Inferior parietal cortex (tissue), 1 donor: ENCODE measurements around the gene ETV7.
"Not testable (repeated sequence)": the region's sequence is repeated elsewhere in the genome, so short reads cannot be mapped to it uniquely, and the experiment has no call there.

Source experiments
- DNase-seq: peaks from one replicate; pipeline ENCODE4 v3.0.0-alpha.2; 2016; ENCODE audit errors: extremely low spot score

Gene ETV7

DNA sequence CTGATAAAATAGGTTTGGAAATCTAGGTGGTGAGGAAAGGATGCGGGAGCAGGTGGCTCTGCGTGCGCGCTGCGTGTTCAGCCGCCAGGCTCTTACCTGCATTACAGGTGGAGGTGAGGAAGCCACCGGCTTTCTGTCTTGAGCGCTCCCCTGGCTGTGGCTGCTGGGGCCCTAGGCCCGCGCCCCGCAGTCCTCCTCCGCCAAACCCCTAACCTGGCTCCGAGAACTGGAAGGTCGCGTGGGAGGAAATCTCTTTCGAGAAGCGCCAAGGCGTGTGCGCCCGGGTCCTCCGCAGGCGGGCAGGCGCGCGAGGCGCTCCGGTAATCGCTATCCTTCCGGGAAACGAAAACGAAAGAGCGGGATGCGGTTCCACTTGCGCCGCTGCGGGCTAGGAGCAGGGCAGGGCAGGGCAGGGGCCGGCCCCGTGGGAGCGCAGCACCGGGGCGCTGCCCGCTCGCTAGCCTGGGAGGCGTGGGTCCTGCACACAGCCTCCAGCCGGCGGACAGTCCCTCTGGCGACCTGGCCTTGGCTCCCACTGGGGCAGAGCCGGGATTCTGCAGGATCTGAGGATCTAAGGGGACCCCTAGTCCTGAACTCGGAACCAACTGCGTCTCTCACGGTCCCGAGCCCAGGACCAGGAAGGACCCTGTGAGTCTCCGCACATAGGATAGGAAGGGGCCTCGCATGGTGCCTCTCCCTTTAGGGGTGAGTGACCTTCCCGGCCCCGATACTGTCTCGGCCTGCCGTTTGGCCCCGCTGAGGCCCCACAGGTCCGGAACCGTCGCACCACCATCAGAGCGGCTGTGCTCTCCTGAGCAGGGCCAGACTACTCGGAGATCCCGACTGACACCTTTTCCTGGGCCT, at the start of gene ETV7:
TSS of gene ETV7 (minus strand) at position 230 of the 864 bp plus-strand sequence. CDS start at position 102, 128 bp downstream.
- no peak for DNase-seq

DNA sequence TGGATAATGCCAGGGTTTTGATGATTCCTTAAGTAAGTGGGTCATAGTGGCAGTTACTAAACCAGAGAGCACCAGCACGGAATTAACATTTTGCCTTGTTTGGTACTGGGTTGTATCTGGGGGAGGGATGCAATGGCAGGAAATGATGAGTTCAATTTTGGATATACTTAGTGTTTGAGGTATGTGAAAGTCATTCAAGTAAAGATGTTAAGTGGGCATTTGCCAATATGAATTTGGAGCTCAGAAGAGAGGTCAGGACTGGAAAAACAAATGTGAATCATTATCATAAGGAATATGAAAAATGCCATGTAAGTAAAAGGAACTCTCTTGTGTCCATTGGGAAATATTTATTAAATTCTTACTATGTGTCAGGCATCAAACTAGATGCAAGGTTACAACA, 49.0 kb upstream of the ETV7 start:
- DNase-seq: no peak

DNA sequence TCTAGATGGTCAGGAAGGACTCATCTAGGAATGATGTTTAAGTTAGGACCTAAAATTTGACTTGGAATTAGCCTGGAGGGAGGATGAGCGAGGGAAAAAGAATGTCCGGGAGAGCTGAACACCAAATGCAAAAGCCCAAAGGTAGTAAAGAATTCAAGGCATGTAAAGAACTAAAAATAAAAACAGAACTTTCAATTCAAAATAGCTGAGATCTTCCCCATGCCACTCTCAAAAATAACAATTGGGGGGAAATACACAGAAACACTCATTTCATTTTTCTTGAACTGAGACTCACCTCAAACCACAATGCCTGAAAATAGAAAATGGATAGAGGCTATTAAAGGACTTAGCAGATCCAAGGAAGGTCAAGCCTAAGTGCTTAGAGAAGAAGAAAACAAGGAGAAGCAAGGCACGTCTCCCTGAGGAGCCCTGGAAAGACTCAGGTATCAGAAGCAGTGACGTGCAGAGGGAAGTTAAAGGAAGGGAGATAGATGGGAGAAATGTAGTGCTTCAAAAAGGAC, 44.7 kb upstream of the ETV7 start:
- DNase-seq: no peak

DNA sequence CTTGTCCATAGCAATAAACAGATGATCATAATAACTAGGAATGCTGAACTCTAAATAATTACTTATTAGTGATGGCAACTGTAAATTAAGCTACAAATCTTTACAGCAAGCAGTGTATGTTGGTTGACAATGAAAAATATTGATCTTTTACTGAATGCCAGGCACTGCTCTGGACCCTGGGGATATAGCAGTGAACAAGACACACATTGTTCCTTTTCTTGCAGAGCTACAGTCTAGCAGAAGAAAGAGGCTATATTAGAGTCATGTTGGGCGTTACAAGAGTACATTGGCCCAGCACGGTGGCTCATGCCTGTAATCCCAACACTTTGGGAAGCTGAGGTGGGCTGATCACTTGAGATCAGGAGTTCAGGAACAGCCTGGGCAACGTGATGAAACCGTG, 43.7 kb upstream of the ETV7 start:
- DNase-seq: no peak

DNA sequence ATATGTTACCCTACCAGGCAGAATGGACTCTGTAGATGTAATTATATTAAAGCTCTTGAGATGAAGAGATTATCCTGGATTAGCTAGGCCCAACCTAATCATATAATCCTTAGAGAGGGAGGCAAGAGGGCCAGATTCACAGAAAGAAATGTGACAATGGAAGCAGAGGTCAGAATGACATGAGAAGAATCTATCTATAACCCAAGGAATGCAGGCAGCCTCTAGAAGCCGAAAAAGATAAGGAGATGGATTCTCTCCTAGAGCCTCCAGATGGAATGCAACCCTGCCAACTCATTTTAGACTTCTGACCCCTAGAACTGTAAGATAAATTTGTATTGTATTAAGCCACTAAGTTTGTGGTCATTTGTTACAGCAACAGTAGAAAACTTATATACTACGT, 42.9 kb upstream of the ETV7 start:
- DNase-seq: no peak

DNA sequence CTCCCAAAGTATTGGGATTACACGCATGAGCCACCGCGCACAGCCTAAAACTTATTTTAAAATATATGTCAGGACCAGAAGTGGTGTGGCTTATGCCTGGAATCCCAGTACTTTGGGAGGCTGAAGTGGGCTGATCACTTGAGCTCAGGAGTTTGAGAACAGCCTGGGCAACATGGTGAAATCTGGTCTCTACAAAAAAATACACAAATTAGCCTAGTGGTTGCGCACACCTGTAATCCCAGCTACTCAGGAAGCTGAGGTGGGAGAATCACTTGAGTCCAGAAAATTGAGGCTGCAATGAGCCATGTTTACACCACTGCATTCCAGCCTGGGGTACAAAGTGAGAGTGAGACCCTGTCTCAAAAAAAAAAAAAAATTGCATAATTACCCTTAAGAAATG, 41.4 kb upstream of the ETV7 start:
- DNase-seq: no peak

DNA sequence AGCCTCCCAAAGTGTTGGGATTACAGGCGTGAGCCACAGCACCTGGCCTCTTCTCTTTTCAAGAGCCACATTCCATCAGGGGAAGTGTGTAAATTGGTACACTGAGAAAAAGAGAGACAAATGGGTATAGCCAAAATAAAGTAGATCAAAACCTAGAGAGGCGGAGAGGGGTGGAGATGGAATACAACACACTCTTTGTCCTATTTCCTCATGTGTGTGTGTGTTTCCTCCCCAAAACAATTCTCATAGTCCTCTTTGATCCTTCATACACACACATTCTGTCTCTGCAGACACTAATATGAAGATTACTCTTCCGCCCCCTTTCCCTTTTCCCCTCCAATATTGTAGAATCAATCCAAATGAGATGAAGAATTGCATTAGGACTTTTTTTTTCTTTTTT, 39.2 kb upstream of the ETV7 start:
- DNase-seq: no peak

DNA sequence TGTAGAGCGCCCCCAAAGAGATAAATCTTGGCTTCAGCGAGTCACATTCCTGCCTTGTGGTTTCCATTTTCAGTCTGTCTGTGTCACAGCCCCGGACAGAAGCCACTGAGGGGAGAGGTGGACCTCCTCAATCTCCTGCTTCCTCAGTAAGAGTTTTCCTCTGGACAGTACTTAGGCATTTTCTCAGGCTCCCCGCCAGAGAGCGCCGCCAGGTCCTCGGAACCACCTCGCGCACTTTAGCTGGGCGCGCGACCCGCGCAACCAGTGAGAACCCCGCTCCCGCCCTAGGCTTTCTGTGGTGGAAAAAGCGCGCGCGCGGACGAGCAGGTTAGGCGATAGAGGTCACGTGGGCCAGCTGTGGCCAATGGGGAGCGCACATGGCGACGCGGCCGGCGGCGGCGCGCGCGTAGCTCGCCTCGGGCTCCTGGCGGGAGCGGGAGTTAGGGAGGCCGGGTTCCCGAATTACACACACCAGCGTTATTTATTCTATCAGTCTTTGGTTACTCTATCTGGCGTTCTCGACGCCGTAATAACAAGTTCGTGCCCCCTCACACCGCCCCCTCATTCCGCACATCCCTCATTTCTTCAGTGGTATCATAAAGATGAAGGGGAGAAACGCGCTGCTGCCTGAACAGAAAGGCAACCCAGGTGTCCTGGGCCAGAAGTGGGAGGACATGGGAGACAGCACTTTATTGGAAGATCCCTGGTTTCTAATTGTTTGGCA, 35.8 kb upstream of the ETV7 start:
- DNase-seq: peak; percentile 98

DNA sequence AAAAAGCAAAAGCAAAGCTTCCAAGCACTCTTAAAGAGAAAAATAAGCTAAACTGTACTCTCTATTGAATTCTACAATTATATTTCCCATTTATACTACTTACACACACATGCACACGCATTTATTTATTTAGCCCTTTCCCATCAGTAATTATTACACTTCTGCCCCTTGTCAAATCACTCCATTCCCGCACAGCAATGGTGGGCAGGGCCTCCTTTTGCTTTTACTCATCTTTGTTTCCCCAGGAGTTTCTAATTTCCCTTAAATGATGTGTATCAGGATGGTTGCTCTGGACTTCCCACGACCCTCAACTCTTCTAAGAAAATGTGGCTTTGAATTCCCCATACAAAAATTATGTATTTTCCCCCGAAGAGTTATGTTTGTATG, 35.2 kb upstream of the ETV7 start:
- DNase-seq: no peak

DNA sequence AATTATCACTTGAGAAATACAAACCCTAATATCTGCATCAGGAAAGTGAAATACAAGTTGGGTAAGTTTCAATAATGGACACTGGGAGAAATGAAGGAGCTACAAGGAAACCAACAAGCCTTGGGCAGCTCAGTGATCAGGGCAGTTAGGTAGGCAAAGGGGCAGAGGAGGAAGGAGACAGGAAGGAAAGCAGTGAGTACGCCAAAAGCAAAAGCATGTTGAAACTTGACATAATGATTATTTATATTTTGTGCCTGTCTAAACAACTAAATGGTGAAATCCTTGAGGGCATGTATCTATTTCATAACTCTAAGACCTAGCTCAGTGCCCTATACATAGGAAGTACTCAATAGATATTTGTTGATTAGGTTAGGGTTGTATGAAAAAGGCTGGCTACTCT, 31.8 kb upstream of the ETV7 start:
- DNase-seq: no peak

DNA sequence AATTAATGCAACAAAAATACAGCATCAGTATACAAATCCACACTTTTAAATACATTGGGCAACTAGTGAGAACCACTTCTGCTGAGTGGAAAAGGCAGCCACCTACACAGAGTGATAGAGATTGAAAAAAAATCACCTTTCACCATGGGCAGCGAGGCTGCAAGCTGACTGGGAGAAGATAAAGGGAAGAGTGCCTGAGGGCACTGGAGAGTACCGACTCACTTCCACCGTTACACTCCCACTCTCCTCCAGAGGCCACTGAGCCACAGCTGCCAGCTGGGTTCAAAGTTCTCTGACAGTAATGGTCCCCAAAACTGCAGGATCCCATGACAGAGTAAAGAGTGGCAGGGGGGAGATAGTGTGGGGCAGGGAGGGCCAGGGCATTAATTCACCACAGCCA, 31.1 kb upstream of the ETV7 start:
- DNase-seq: no peak

DNA sequence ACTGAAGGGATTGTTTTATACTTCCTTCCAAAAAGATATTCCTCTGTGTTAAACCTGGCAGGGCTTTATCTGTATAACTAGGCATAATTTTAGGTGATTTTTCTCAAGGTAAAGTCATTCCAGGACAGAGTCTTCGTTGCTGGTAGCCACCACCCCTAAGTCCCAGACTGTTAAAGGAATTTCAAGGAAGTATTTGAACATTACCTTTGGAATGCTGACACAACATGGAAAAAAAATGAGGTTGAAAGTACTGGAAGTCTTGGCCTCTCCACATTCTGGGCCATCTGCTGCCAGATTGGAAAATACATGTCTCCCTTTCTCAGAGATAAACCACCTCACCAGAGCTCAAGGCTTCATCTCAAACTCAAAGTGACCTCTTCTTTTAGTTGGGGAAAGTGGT, 27.0 kb upstream of the ETV7 start:
- no peak for DNase-seq

DNA sequence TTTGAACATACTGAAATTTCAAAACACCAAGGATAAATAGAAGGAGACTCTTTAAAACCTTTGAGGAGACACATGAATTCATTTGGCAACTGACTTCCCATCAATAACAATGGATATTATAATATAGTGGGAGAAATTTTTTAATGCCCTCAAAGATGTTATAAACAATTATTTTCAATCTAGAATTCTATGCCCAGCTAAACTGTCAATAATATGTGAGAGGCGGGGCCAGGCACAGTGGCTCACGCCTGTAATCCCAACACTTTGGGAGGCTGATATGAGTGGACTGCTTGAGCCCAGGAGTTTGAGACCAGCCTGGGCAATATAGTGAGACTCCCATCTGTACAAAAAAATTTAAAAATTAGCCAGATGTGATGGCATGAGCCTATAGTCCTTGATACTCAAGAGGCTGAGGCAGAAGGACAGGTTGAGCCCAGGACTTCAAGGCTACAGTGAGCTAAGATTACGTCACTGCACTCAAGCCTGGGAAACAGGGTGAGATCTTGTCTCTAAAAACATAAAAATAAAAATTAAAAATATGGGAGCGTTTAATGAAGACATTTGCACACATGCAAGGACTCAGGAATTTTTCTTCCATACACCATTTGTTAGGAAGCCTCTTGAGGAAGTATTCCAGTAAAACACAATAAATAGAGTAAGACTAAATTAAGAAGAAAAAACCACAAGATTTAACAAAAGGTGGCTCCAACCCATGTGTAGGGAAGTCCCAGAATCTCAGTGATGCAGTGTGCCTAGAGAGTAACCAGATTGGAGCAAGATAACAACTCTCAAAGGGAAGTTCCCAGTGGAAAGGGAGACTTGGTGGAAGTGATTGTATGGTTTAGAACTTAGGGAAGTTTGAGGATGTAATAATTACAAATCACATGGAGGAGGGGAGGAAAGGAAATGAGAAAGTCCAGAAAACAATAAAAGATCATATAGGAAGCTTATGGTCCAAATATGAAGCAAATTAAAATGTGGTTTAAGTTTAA, 26.3 kb upstream of the ETV7 start:
- DNase-seq: no peak

DNA sequence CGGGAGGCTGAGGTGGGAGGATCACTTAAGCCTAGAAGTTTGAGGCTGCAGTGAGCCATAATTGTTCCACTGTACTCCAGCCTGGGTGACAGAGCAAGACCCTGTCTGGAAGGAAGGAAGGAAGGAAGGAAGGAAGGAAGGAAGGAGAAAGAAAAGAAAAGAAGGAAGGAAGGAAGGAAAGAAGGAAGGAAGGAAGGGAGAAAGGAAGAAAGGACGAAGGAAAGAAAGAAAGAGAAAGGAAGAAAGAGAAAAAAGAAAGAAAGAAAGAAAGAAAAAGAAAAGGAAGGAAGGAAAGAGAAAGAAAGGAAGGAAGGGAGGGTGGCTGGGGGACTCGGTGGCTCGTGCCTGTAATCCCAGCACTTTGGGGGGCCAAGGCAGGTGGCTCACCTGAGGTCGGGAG, 22.2 kb upstream of the ETV7 start:
- DNase-seq: not testable (repeated sequence)

DNA sequence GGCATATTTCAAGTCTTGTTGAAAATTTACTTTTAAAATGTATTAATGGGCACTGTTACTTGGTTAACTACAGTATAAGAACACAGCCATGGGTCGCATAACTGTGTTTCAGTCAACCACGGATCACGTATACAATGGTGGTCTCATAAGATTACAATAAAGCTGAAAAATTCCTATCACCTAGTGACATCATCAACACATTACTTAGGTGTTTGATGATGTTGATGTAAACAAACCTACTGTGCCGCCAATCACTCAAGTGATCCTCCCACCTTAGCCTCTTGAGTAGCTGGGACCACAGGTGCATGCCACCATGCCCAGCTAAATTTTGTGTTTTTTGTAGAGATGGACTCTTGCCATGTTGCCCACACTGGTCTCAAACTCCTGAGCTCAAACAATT, 16.7 kb upstream of the ETV7 start:
- no peak for DNase-seq

DNA sequence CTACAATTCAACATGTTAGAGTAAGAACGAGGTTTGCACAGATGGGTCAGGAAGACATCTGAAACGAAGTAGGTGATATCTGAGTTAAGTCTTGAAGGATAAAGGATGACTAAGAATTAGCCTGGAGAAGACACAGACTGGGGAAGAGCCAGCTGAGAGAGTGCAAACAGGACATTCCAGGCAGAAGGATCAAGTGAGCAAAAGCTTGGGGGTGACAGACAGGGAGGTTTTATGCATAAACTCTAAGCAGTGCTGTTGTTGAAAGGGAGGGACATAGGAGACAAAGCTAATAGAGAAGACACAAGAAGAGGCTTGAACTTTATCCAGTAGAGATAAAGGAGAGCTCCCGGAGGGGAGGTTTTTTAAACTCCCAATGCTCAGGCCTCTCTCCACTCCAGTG, 15.0 kb upstream of the ETV7 start:
- no peak for DNase-seq

DNA sequence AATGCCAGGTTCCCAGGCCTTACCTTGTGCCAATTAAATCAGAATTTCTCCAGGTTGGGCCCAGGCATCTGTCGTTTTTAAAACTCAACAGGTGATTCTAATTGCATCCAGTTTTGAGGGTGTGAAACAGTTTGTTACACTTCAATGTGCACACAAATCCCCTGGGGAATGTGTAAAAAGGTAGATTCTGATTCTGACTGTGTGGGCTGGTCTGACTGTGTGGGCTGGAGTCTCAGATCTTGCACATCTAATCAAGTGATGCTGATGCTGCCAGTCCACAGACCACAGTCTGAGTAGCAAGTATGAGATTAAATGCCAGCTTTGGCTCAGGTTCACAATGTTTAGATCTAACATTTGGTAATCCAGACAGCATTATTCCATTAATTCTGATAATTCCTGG, 12.5 kb upstream of the ETV7 start:
- no peak for DNase-seq

DNA sequence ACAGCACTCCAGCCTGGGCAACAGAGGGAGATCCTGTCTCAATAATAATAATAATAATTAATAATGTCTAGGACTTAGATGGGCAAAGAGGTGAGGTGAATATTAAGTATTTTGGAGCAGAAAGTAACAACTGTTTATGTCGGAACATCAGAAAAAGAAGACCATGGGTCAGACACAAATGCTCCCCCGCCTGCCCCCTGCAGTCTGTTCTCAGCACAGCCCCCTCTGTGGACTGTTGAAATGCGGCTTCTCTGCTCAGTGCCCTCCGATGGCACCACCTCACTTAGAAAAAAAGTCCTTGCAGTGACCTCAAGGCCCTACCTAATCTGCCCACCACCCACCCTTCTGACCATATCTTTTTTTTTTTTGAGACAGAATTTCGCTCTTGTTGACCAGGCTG, 5.2 kb upstream of the ETV7 start:
- DNase-seq: no peak

DNA sequence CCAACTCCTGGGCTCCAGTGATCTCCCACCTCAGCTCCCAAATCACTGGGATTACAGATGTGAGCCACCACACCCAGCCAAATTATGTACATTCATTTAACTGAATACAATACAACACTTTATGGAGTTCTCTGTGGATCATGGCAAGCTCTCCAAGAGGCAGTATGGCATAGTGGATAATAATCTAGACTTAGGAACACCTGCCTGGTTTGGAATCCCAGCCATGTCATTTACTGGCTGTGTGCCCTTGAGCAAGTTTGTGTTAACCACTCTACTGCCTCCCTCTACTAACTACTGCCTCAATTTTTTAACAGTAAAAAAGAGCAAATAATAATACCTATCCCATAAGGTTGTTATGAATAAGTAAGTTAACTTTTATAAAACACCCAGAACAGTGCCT, 1.9 kb upstream of the ETV7 start:
- no peak for DNase-seq

DNA sequence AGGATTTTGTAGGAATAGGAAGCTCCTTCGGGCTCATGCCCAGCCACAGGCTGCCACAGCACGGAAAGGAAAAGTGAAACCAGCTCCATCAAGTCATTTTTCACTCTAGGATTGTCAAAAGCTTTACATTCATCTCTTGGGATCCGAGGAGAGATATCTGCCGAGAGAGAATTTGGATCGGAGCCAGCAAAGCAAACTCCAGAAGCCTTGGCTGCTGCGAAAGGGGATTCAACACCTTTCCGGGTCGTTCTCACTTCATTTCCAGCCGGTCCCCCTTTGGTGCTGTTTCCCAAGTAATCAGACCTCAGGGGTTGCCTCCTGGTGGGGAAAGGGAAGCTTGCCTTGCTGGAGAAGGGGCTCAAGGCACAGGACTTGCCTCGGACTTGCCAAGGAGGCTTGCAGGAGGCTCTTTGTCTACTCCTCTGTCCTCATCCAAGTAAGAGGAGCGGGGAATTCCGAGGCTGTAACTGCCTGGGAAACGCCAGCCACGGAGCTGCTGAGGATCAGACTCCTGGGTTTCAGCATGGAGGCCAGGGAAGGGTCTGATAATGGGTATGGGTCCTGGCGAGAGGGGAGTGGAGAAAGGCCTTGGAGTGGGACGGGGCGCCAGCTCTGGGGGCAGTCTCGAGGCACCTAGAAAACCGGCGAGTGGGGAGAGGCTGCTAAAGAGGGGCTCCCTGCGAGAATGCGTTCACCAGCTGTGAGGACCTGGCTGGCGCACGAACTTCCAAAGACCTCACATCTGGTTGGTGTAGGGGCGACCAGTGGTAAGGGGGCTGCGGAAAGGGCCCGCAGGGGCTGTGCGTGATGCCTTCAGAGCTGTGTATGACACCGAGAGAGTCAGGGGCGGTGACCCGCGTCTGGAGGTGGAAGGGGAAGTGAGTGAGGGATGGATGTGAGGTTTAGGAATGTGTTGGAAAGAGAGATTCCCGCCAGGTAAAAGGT, 702 bp downstream of the ETV7 start:
- peak; percentile 21 for DNase-seq

DNA sequence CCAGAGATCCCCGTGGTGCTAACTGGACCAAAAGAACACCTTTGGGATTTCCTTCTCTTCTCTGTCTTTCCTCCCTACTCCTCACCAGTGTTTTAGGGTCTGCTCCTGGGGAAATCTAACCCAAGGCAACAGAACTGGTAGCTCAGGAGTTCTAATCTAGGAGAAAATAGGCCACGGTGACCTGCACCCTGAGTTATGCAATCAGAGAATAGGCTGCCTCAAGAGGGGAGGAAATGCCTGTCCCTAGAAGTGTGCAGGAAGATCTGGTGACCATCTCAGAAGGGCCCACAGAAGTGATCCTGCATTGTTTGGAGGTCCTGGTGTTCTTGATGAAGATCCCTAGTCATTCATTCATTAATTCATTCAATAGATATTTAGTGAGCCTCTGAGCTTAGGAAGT, 3.4 kb downstream of the ETV7 start:
- no peak for DNase-seq
